Esophagus squamous epithelium (tissue), 5 donors: ENCODE measurements around the gene DIRAS2. TPM values are rescaled to one million over a fixed set of nuclear protein-coding genes. Genes with fewer than 3 reads are reported as not detected.
"Not testable (repeated sequence)": the region's sequence is repeated elsewhere in the genome, so short reads cannot be mapped to it uniquely, and the experiment has no call there.

ENCODE experiments used
- DNase-seq: peaks from one replicate; lab custom pipeline; 2025; lab: John Stamatoyannopoulos, UW
- H3K27ac ChIP-seq, 4 donors: fragments of 200-600 bp; sonication (generic); one replicate each; pipeline ENCODE4 v1.5.1; 2016 to 2019; ENCODE audit warnings: mild to moderate bottlenecking in 1 of 4
- H3K27me3 ChIP-seq, 4 donors: fragments of 200-600 bp; sonication (generic); 1 replicate in 3 of 4; 2 replicates in 1 of 4; pipeline versions ENCODE4 v1.5.1 to v1.6.0; 2017 to 2021; ENCODE audit warnings: antibody characterized with exemption in 1 of 4
- H3K36me3 ChIP-seq, 3 donors: fragments of 200-600 bp; sonication (generic); one replicate each; pipeline ENCODE4 v1.5.1; 2016 to 2019
- H3K4me1 ChIP-seq, 3 donors: fragments of 200-600 bp; sonication (generic); one replicate each; pipeline ENCODE4 v1.5.1; 2017 to 2019
- H3K4me3 ChIP-seq, 4 donors: fragments of 200-600 bp; sonication (generic); 1 replicate in 3 of 4; 2 replicates in 1 of 4; pipeline ENCODE4 v1.5.1; 2016 to 2019; ENCODE audit warnings: mild to moderate bottlenecking in 2 of 4, moderate library complexity in 1 of 4
- H3K9me3 ChIP-seq, 3 donors: fragments of 200-600 bp; sonication (generic); one replicate each; pipeline ENCODE4 v1.5.1; 2016 to 2019
- CTCF ChIP-seq, 6 experiments: fragments of 450-650 bp in 4 of 6; fragments of 200-600 bp in 2 of 6; sonication (generic) in 2 of 6; IDR thresholded peaks; one replicate each; pipeline ENCODE4 v1.5.1; 2016 to 2019; ENCODE audit warnings: antibody characterized with exemption in 6 of 6, mild to moderate bottlenecking in 4 of 6, moderate library complexity in 4 of 6
- POLR2A ChIP-seq, 4 donors: fragments of 450-650 bp; IDR thresholded peaks; one replicate each; pipeline ENCODE4 v1.6.1; 2017; ENCODE audit warnings: antibody characterized with exemption in 4 of 4, mild to moderate bottlenecking in 4 of 4, moderate library complexity in 3 of 4
- WGBS, 2 donors: methylation state at CpG; one replicate each; pipeline ENCODE4 v1.1.5; 2018; 5-methylcytosine and 5-hydroxymethylcytosine counted together
- intact Hi-C: fragments of 100-400 bp; cut with DNase I; formaldehyde crosslinking; loops from one replicate; pipeline ENCODE4 v1.15.0; 2022
- total RNA-seq, 4 donors: library from RNA; depleted of rRNA; stranded (reverse); fragments of >200 nt; gene quantifications; one replicate each; pipeline ENCODE4 v1.1.0, GENCODE V29; 2016
- donor health status: DM: yes; HTN: yes; CAD: no.

Gene DIRAS2
- total RNA-seq, 4 donors from 2014 or later, result not detected

- peaks cover 0 to 7% (median 0%) of the 10 kb centered on the region in 3 donors for H3K9me3 ChIP-seq
- WGBS, 2 donors, result 47 to 59% methylated on average over 3 of the region's 3 CpGs
- H3K4me3 ChIP-seq, result no peak overlapping the region
These were observed 17.2 kb upstream of the DIRAS2 start for GRCh38 chr9:90659650-90660364.

GRCh38 chr9:90658783-90659182, 16.2 kb upstream of the DIRAS2 start:
- Histone ChIP-seq H3K4me1 (no peaks in the 10 kb centered on the region), H3K27me3 (no peaks in the 10 kb centered on the region), H3K9me3 (peaks cover 0 to 3% (median 0%) of the 10 kb centered on the region in 3 donors), H3K4me3 (no peak overlapping the region), H3K36me3 (no peaks in the 10 kb centered on the region), H3K27ac (no peak overlapping the region)
- WGBS, 2 donors, result 85 to 92% methylated on average over 4 of the region's 4 CpGs
- intact Hi-C loops, result no loop called here
- no peak for TF ChIP-seq POLR2A (IDR thresholded peaks at IDR 0.05)
- no peak for TF ChIP-seq CTCF (IDR thresholded peaks at IDR 0.05)
- no peak for DNase-seq

More at GRCh38 chr9:90659650-90660364, 17.2 kb upstream of the DIRAS2 start:
- Histone ChIP-seq H3K36me3 (no peaks in the 10 kb centered on the region), H3K27ac (no peak overlapping the region), H3K27me3 (no peaks in the 10 kb centered on the region), H3K4me1 (no peaks in the 10 kb centered on the region)
- intact Hi-C loops, result no loop called here
- DNase-seq, result no peak
- TF ChIP-seq CTCF (IDR thresholded peaks at IDR 0.05), result no peak
- TF ChIP-seq POLR2A (IDR thresholded peaks at IDR 0.05), result no peak

- H3K4me1 ChIP-seq, result no peaks in the 10 kb centered on the region
- WGBS, 2 donors, result 46 to 51% methylated on average over 3 of the region's 3 CpGs
- no peak for DNase-seq
- TF ChIP-seq CTCF (IDR thresholded peaks at IDR 0.05) (no peak), POLR2A (IDR thresholded peaks at IDR 0.05) (no peak)
- no peaks in the 10 kb centered on the region for H3K9me3 ChIP-seq
- no peak overlapping the region for H3K4me3 ChIP-seq
- H3K36me3 ChIP-seq, result no peaks in the 10 kb centered on the region
- intact Hi-C loops, result no loop called here
- H3K27me3 ChIP-seq, result no peaks in the 10 kb centered on the region
- no peak overlapping the region for H3K27ac ChIP-seq
These were observed 15.6 kb upstream of the DIRAS2 start for GRCh38 chr9:90658181-90658580.

- intact Hi-C loops, DNase-seq, H3K27me3 ChIP-seq, H3K36me3 ChIP-seq, H3K9me3 ChIP-seq, H3K4me3 ChIP-seq, H3K4me1 ChIP-seq, H3K27ac ChIP-seq: not testable (repeated sequence)
- 64 to 69% methylated on average over 6 of the region's 6 CpGs for WGBS, 2 donors
These were observed 14.3 kb upstream of the DIRAS2 start for GRCh38 chr9:90656876-90657275.

GRCh38 chr9:90651246-90651645, 8.6 kb upstream of the DIRAS2 start:
- intact Hi-C loops, result no loop called here
- no peak for TF ChIP-seq CTCF (IDR thresholded peaks at IDR 0.05)
- no peak for TF ChIP-seq POLR2A (IDR thresholded peaks at IDR 0.05)
- WGBS, 2 donors, result 54 to 76% methylated on average over 1 of the region's 1 CpG

More at GRCh38 chr9:90651246-90651645, 8.6 kb upstream of the DIRAS2 start:
- Histone ChIP-seq H3K9me3 (peaks cover 0 to 7% (median 5%) of the 10 kb centered on the region in 3 donors), H3K4me3 (no peak overlapping the region), H3K27ac (no peak overlapping the region), H3K36me3 (no peaks in the 10 kb centered on the region), H3K4me1 (no peaks in the 10 kb centered on the region), H3K27me3 (peaks cover 0 to 28% (median 0%) of the 10 kb centered on the region in 4 donors)
- no peak for DNase-seq
